ENCODE results near the gene TUBB8.
"Not testable (repeated sequence)": the region's sequence is repeated elsewhere in the genome, so short reads cannot be mapped to it uniquely, and the experiment has no call there.

Gene TUBB8

DNA sequence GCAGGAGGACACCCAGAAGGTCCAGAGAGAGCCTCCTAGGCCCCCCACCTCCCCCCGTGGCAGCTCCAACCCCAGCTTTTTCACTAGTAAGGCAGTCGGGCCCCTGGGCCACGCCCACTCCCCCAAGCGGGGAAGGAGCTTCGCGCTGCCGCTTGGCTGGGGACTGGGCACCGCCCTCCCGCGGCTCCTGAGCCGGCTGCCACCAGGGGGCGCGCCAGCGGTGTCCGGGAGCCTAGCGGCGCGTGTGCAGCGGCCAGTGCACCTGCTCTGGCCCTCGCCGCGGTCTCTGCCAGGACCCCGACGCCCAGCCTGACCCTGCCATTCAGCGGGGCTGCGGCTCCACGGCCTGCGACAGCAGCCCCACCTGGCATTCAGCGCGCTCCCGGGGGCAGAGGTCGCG lies 37.8 kb downstream of the TUBB8 start:
- H4K91ac ChIP-seq (ENCODE audit: low read length); DNase-seq; H3K4me2 ChIP-seq (ENCODE audit: low read length, poor library complexity, severe bottlenecking); H2AFZ ChIP-seq (ENCODE audit: low read depth, low read length); H2BK5ac ChIP-seq (ENCODE audit: low read depth, low read length, poor library complexity, severe bottlenecking); H3K27me3 ChIP-seq (ENCODE audit: control insufficient read depth in 1 of 2, insufficient read depth in 1 of 2, low read length in 2 of 2); H2BK120ac ChIP-seq (ENCODE audit: low read depth, low read length); H3K4ac ChIP-seq (ENCODE audit: low read depth in 1 of 2, low read length in 2 of 2); H3K27ac ChIP-seq (ENCODE audit: low read length, poor library complexity, severe bottlenecking); H3K18ac ChIP-seq (ENCODE audit: low read depth in 1 of 2, low read length in 2 of 2); H3K4me3 ChIP-seq (ENCODE audit: insufficient read depth in 1 of 2, low read depth in 1 of 2, low read length in 2 of 2); H3K14ac ChIP-seq (ENCODE audit: low read length in 2 of 2); H3K4me1 ChIP-seq (ENCODE audit: control insufficient read depth, insufficient read depth, low read depth, low read length); H3K36me3 ChIP-seq (ENCODE audit: control insufficient read depth in 1 of 2, insufficient read depth in 2 of 2, low read depth in 1 of 2, low read length in 2 of 2); H4K8ac ChIP-seq (ENCODE audit: low read length); H3K9me3 ChIP-seq (ENCODE audit: control insufficient read depth, low read length); H2BK12ac ChIP-seq (ENCODE audit: low read length in 2 of 2); H3K23ac ChIP-seq (ENCODE audit: low read length in 2 of 2); H3K9ac ChIP-seq (ENCODE audit: low read length); H2AK5ac ChIP-seq (ENCODE audit: low read length, severe bottlenecking); H3K79me1 ChIP-seq (replicated peaks; ENCODE audit: low read length, poor library complexity, severe bottlenecking); H2BK15ac ChIP-seq (ENCODE audit: low read depth, poor library complexity, severe bottlenecking): not testable (repeated sequence)
- no CpG with 5 or more reads among the region's 33 CpGs for WGBS

DNA sequence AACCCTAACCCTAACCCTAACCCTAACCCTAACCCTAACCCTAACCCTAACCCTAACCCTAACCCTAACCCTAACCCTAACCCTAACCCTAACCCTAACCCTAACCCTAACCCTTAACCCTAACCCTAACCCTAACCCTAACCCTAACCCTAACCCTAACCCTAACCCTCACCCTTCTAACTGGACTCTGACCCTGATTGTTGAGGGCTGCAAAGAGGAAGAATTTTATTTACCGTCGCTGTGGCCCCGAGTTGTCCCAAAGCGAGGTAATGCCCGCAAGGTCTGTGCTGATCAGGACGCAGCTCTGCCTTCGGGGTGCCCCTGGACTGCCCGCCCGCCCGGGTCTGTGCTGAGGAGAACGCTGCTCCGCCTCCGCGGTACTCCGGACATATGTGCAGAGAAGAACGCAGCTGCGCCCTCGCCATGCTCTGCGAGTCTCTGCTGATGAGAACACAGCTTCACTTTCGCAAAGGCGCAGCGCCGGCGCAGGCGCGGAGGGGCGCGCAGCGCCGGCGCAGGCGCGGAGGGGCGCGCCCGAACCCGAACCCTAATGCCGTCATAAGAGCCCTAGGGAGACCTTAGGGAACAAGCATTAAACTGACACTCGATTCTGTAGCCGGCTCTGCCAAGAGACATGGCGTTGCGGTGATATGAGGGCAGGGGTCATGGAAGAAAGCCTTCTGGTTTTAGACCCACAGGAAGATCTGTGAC lies 38.7 kb downstream of the TUBB8 start:
- H3K23ac ChIP-seq (ENCODE audit: low read length in 2 of 2); H2BK15ac ChIP-seq (ENCODE audit: low read depth, poor library complexity, severe bottlenecking); H3K4me3 ChIP-seq (ENCODE audit: insufficient read depth in 1 of 2, low read depth in 1 of 2, low read length in 2 of 2); H3K9me3 ChIP-seq (ENCODE audit: control insufficient read depth, low read length); H3K4me2 ChIP-seq (ENCODE audit: low read length, poor library complexity, severe bottlenecking); H2BK120ac ChIP-seq (ENCODE audit: low read depth, low read length); H4K8ac ChIP-seq (ENCODE audit: low read length); H4K91ac ChIP-seq (ENCODE audit: low read length); H3K18ac ChIP-seq (ENCODE audit: low read depth in 1 of 2, low read length in 2 of 2); H3K36me3 ChIP-seq (ENCODE audit: control insufficient read depth in 1 of 2, insufficient read depth in 2 of 2, low read depth in 1 of 2, low read length in 2 of 2); H2AK5ac ChIP-seq (ENCODE audit: low read length, severe bottlenecking); H2BK5ac ChIP-seq (ENCODE audit: low read depth, low read length, poor library complexity, severe bottlenecking); DNase-seq; H3K14ac ChIP-seq (ENCODE audit: low read length in 2 of 2); H3K4me1 ChIP-seq (ENCODE audit: control insufficient read depth, insufficient read depth, low read depth, low read length); H3K4ac ChIP-seq (ENCODE audit: low read depth in 1 of 2, low read length in 2 of 2); H3K27ac ChIP-seq (ENCODE audit: low read length, poor library complexity, severe bottlenecking); H3K9ac ChIP-seq (ENCODE audit: low read length); H2AFZ ChIP-seq (ENCODE audit: low read depth, low read length); H2BK12ac ChIP-seq (ENCODE audit: low read length in 2 of 2); H3K27me3 ChIP-seq (ENCODE audit: control insufficient read depth in 1 of 2, insufficient read depth in 1 of 2, low read length in 2 of 2); H3K79me1 ChIP-seq (replicated peaks; ENCODE audit: low read length, poor library complexity, severe bottlenecking): not testable (repeated sequence)
- no CpG with 5 or more reads among the region's 42 CpGs for WGBS
